Endothelial cell of hepatic sinusoid (primary cell): Measurements from ENCODE around the gene CHST14.

Experiments used
- in situ Hi-C: cut with HindIII; loops from 2 replicates; pipeline ENCODE4 v1.10.0; 2017; ENCODE audit warnings: low sequenced_read_pairs

Gene CHST14

GRCh38 chr15:40460404-40460803 lies 10.4 kb upstream of the CHST14 start:
- in situ Hi-C loops: no loop called here

- in situ Hi-C loops: no loop called here
These were observed 8.8 kb upstream of the CHST14 start for GRCh38 chr15:40461958-40462357.

GRCh38 chr15:40463279-40463678 lies 7.5 kb upstream of the CHST14 start:
- in situ Hi-C loops: no loop called here

- in situ Hi-C loops: no loop called here
These were observed 6.8 kb upstream of the CHST14 start for GRCh38 chr15:40463886-40464545.

- in situ Hi-C loops: no loop called here
These were observed 6.1 kb upstream of the CHST14 start for GRCh38 chr15:40464595-40465185.

- in situ Hi-C loops: no loop called here
These were observed 4.8 kb upstream of the CHST14 start for GRCh38 chr15:40465939-40466338.

GRCh38 chr15:40466426-40467260 lies 4.1 kb upstream of the CHST14 start:
- in situ Hi-C loops: no loop called here

GRCh38 chr15:40467261-40467615 lies 3.5 kb upstream of the CHST14 start:
- in situ Hi-C loops: no loop called here

- in situ Hi-C loops: no loop called here
These were observed 1.9 kb upstream of the CHST14 start for GRCh38 chr15:40468898-40469331.

- in situ Hi-C loops: no loop called here
These were observed 901 bp upstream of the CHST14 start for GRCh38 chr15:40469776-40470390.

GRCh38 chr15:40471105-40471807 lies 472 bp downstream of the CHST14 start:
- in situ Hi-C loops: no loop called here

GRCh38 chr15:40471808-40472150 lies 995 bp downstream of the CHST14 start:
- in situ Hi-C loops: no loop called here

- in situ Hi-C loops: no loop called here
These were observed 1.5 kb downstream of the CHST14 start for GRCh38 chr15:40472171-40472727.

GRCh38 chr15:40474581-40474980 lies 3.8 kb downstream of the CHST14 start:
- in situ Hi-C loops: no loop called here

- in situ Hi-C loops: no loop called here
These were observed 7.0 kb downstream of the CHST14 start for GRCh38 chr15:40477642-40478327.

GRCh38 chr15:40479024-40479423 lies 8.2 kb downstream of the CHST14 start:
- in situ Hi-C loops: no loop called here

GRCh38 chr15:40481341-40482074 lies 10.7 kb downstream of the CHST14 start:
- in situ Hi-C loops: no loop called here

GRCh38 chr15:40483919-40484318 lies 13.1 kb downstream of the CHST14 start:
- in situ Hi-C loops: no loop called here

- in situ Hi-C loops: no loop called here
These were observed 15.4 kb downstream of the CHST14 start for GRCh38 chr15:40486066-40486770.
